Dermis blood vessel endothelial cell (primary cell): ENCODE results near the gene METTL6. TPM values are rescaled to one million over a fixed set of nuclear protein-coding genes. Genes with fewer than 3 reads are reported as not detected.
A peak's percentile ranks its signal among the peaks of the same experiment; 100 is the strongest.
"Not testable (repeated sequence)": the region's sequence is repeated elsewhere in the genome, so short reads cannot be mapped to it uniquely, and the experiment has no call there.

ENCODE experiments used
- DNase-seq: peaks from one replicate; pipeline ENCODE4 v3.0.0; 2010
- total RNA-seq: library from RNA; depleted of rRNA; stranded (reverse); fragments of >200 nt; gene quantifications from 2 replicates; pipeline ENCODE4 v1.2.3, GENCODE V29; 2014

METTL6 gene
- 25.4 and 28.2 TPM in 2 replicates for total RNA-seq

- DNase-seq: peak; percentile 78
Observed at GRCh38 chr3:15427182-15427880, at the start of gene METTL6, which contains the start of gene EAF1. METTL6 (minus strand) TSS chr3:15427544; CDS start chr3:15426511, 1,033 bp downstream. EAF1 (plus strand) TSS chr3:15427598; CDS start chr3:15427780, 182 bp downstream.

- no peak for DNase-seq
Observed at GRCh38 chr3:15476378-15476777, 49.0 kb upstream of the METTL6 start.

- no peak for DNase-seq
Observed at GRCh38 chr3:15475161-15475560, 47.8 kb upstream of the METTL6 start.

- DNase-seq: no peak
Observed at GRCh38 chr3:15471861-15472260, 44.5 kb upstream of the METTL6 start.

- no peak for DNase-seq
Observed at GRCh38 chr3:15470849-15471248, 43.5 kb upstream of the METTL6 start.

- DNase-seq: no peak
Observed at GRCh38 chr3:15470261-15470660, 42.9 kb upstream of the METTL6 start.

GRCh38 chr3:15467227-15468181, 40.2 kb upstream of the METTL6 start:
- no peak for DNase-seq

- no peak for DNase-seq
Observed at GRCh38 chr3:15465876-15466585, 38.7 kb upstream of the METTL6 start.

- DNase-seq: no peak
Observed at GRCh38 chr3:15462451-15462850, 35.1 kb upstream of the METTL6 start.

- no peak for DNase-seq
Observed at GRCh38 chr3:15460891-15461531, 33.7 kb upstream of the METTL6 start.

GRCh38 chr3:15458212-15458780, 31.0 kb upstream of the METTL6 start:
- DNase-seq: no peak

GRCh38 chr3:15456915-15457314, 29.6 kb upstream of the METTL6 start:
- not testable (repeated sequence) for DNase-seq

GRCh38 chr3:15456321-15456720, 29.0 kb upstream of the METTL6 start:
- DNase-seq: no peak

- DNase-seq: no peak
Observed at GRCh38 chr3:15455756-15456155, 28.4 kb upstream of the METTL6 start.

GRCh38 chr3:15454965-15455364, 27.6 kb upstream of the METTL6 start:
- DNase-seq: no peak

GRCh38 chr3:15453991-15454625, 26.8 kb upstream of the METTL6 start:
- DNase-seq: no peak

GRCh38 chr3:15453501-15453900, 26.2 kb upstream of the METTL6 start:
- no peak for DNase-seq

GRCh38 chr3:15452961-15453360, 25.6 kb upstream of the METTL6 start:
- no peak for DNase-seq

GRCh38 chr3:15452156-15452555, 24.8 kb upstream of the METTL6 start:
- no peak for DNase-seq

GRCh38 chr3:15451216-15452113, 24.1 kb upstream of the METTL6 start:
- DNase-seq: no peak
